Upper lobe of left lung (tissue), 6 donors: Measurements from ENCODE around the gene HES4. TPM values are rescaled to one million over a fixed set of nuclear protein-coding genes. Genes with fewer than 3 reads are reported as not detected.

Experiments used
- ATAC-seq, 2 donors: fragments of 200-7000 bp; cut with Tn5 transposase; one replicate each; pipeline ENCODE4 v1.9.1; 2022; ENCODE audit warnings: mild to moderate bottlenecking in 2 of 2, moderate library complexity in 2 of 2; ENCODE audit not compliant: low FRiP score in 2 of 2
- DNase-seq, 2 donors: peaks; one replicate each; pipeline ENCODE4 v3.0.0-alpha.2; 2019 to 2020
- H3K27ac ChIP-seq, 4 donors: fragments of 200-600 bp; sonication (generic); one replicate each; pipeline ENCODE4 v1.5.1; 2016 to 2019
- H3K27me3 ChIP-seq, 4 donors: fragments of 200-600 bp; sonication (generic); one replicate each; pipeline ENCODE4 v1.5.1; 2017 to 2019
- H3K36me3 ChIP-seq, 4 donors: fragments of 200-600 bp; sonication (generic); one replicate each; pipeline ENCODE4 v1.5.1; 2016 to 2019
- H3K4me1 ChIP-seq, 4 donors: fragments of 200-600 bp; sonication (generic); one replicate each; pipeline ENCODE4 v1.5.1; 2018 to 2019
- H3K4me3 ChIP-seq, 4 donors: fragments of 200-600 bp; sonication (generic); one replicate each; pipeline ENCODE4 v1.5.1; 2017 to 2019; ENCODE audit warnings: mild to moderate bottlenecking in 2 of 4, moderate library complexity in 1 of 4
- H3K9me3 ChIP-seq, 4 donors: fragments of 200-600 bp; sonication (generic); one replicate each; pipeline ENCODE4 v1.5.1; 2018 to 2019
- EP300 ChIP-seq, 4 donors: sonication (generic); formaldehyde crosslinking; IDR thresholded peaks; one replicate each; pipeline ENCODE4 v1.5.1; 2017; ENCODE audit warnings: antibody characterized with exemption in 4 of 4, control low read depth in 2 of 4
- POLR2A ChIP-seq, 4 donors: fragments of 450-650 bp; IDR thresholded peaks; one replicate each; pipeline ENCODE4 v1.5.1; 2016 to 2017; ENCODE audit warnings: antibody characterized with exemption in 4 of 4, mild to moderate bottlenecking in 2 of 4
- POLR2AphosphoS5 ChIP-seq, 2 donors: sonication (generic); formaldehyde crosslinking; IDR thresholded peaks; one replicate each; pipeline ENCODE4 v1.5.1; 2017; ENCODE audit warnings: antibody characterized with exemption in 2 of 2
- WGBS, 2 donors: methylation state at CpG; one replicate each; pipeline ENCODE4 v1.1.5; 2017 to 2018; 5-methylcytosine and 5-hydroxymethylcytosine counted together
- total RNA-seq, 6 donors: library from RNA; depleted of rRNA in 4 of 6; stranded (reverse); fragments of >200 nt in 4 of 6; gene quantifications; one replicate each; pipeline versions ENCODE4 v1.1.0 to v1.2.1, GENCODE V29; 2016 to 2021
- TF ChIP-seq, protein P1 (sequence below), 6 experiments: fragments of 450-650 bp in 4 of 6; fragments of 200-600 bp in 2 of 6; sonication (generic) in 2 of 6; IDR thresholded peaks; one replicate each; pipeline ENCODE4 v1.5.1; 2016 to 2019; ENCODE audit warnings: antibody characterized with exemption in 6 of 6
- donor health status: DM: no; HTN: no; CAD: no; lungs with moderate emphysema.
- donor health status: DM: no; HTN: yes; CAD: no; lungs with severe emphysema.

The HES4 gene
- total RNA-seq, 6 donors from 2014 or later: 26.5 to 55.0 (median 35.0) TPM

DNA sequence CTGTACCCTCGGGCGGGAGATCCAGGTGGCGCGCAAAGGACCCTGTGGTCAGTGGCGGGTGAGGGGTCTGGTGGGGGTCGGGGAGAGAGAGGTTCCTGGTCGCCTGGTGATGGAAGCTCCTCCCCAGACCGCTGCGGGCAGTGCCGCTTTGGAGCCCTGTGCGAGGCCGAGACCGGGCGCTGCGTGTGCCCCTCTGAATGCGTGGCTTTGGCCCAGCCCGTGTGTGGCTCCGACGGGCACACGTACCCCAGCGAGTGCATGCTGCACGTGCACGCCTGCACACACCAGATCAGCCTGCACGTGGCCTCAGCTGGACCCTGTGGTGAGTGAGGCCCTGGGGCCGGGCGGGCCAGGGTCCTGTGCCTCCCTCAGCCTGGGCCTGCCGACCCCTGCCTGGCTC lies 43.5 kb upstream of the HES4 start:
- TF ChIP-seq POLR2AphosphoS5 (IDR thresholded peaks at IDR 0.05) (no peak), EP300 (IDR thresholded peaks at IDR 0.05) (no peak), POLR2A (IDR thresholded peaks at IDR 0.05) (no peak)
- TF ChIP-seq, protein P1, sequence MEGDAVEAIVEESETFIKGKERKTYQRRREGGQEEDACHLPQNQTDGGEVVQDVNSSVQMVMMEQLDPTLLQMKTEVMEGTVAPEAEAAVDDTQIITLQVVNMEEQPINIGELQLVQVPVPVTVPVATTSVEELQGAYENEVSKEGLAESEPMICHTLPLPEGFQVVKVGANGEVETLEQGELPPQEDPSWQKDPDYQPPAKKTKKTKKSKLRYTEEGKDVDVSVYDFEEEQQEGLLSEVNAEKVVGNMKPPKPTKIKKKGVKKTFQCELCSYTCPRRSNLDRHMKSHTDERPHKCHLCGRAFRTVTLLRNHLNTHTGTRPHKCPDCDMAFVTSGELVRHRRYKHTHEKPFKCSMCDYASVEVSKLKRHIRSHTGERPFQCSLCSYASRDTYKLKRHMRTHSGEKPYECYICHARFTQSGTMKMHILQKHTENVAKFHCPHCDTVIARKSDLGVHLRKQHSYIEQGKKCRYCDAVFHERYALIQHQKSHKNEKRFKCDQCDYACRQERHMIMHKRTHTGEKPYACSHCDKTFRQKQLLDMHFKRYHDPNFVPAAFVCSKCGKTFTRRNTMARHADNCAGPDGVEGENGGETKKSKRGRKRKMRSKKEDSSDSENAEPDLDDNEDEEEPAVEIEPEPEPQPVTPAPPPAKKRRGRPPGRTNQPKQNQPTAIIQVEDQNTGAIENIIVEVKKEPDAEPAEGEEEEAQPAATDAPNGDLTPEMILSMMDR (IDR thresholded peaks at IDR 0.05): no peak
- DNase-seq: peak in 1 of 2 donors; percentile 79
- no peak overlapping the region for H3K27ac ChIP-seq
- H3K4me3 ChIP-seq: no peak overlapping the region
- H3K9me3 ChIP-seq: no peaks in the 10 kb centered on the region
- no peak for ATAC-seq
- H3K36me3 ChIP-seq: peaks cover 0 to 56% (median 34%) of the 10 kb centered on the region in 4 donors
- peaks cover 0 to 8% (median 0%) of the 10 kb centered on the region in 4 donors for H3K27me3 ChIP-seq
- 93 to 94% methylated on average over 11 to 20 of the region's 27 CpGs for WGBS, 2 donors
- peaks cover 14 to 24% (median 18%) of the 10 kb centered on the region in 4 donors for H3K4me1 ChIP-seq

DNA sequence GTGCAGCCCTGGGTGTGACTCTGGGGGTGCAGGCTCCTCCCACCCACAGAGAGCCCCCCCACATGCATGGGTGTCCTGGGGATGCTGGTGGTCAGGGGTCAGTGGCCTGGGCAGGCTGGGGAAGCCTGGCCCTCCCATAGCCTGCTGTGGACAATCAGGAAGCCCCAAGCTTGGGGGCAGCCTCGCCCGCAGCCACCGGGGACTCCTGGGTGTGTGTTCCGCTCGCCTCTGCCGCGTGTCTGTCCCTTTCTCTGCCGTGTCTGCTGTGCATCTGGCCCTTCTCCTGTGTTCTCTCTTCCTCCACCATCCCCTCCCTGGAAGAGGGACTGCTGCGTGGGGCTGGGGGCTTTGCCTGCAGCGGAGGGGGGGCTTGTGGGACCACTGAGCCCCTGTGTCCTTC lies 42.9 kb upstream of the HES4 start:
- ATAC-seq: no peak
- peak in 1 of 2 donors; percentile 72 for DNase-seq
- Histone ChIP-seq H3K4me3 (no peak overlapping the region), H3K27ac (no peak overlapping the region), H3K27me3 (peaks cover 0 to 8% (median 0%) of the 10 kb centered on the region in 4 donors), H3K9me3 (no peaks in the 10 kb centered on the region), H3K36me3 (peaks cover 0 to 50% (median 32%) of the 10 kb centered on the region in 4 donors), H3K4me1 (peaks cover 14 to 24% (median 18%) of the 10 kb centered on the region in 4 donors)
- TF ChIP-seq POLR2AphosphoS5 (IDR thresholded peaks at IDR 0.05) (no peak), POLR2A (IDR thresholded peaks at IDR 0.05) (no peak), EP300 (IDR thresholded peaks at IDR 0.05) (no peak)
- TF ChIP-seq, protein P1 (IDR thresholded peaks at IDR 0.05): no peak
- 91 to 92% methylated on average over 7 to 9 of the region's 10 CpGs for WGBS, 2 donors

DNA sequence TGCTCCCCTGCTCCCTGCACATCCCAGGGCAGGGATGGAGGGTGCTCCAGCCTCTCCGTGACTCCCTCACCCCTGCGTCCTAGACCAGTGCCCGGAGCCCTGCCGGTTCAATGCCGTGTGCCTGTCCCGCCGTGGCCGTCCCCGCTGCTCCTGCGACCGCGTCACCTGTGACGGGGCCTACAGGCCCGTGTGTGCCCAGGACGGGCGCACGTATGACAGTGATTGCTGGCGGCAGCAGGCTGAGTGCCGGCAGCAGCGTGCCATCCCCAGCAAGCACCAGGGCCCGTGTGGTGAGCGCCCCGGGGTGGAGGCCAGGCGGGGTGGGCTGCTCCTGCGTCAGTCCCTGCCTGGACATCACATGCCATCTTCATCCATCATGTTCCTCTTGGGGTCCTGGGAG lies 42.0 kb upstream of the HES4 start:
- Histone ChIP-seq H3K4me1 (peaks cover 14 to 24% (median 18%) of the 10 kb centered on the region in 4 donors), H3K36me3 (peaks cover 0 to 41% (median 23%) of the 10 kb centered on the region in 4 donors), H3K4me3 (no peak overlapping the region), H3K27me3 (peaks cover 0 to 8% (median 0%) of the 10 kb centered on the region in 4 donors), H3K27ac (no peak overlapping the region), H3K9me3 (no peaks in the 10 kb centered on the region)
- TF ChIP-seq, protein P1 (IDR thresholded peaks at IDR 0.05): no peak
- TF ChIP-seq EP300 (IDR thresholded peaks at IDR 0.05) (no peak), POLR2A (IDR thresholded peaks at IDR 0.05) (no peak), POLR2AphosphoS5 (IDR thresholded peaks at IDR 0.05) (no peak)
- WGBS, 2 donors: 80 to 91% methylated on average over 1 to 25 of the region's 25 CpGs
- ATAC-seq (no peak), DNase-seq (peak in 1 of 2 donors; percentile 82)

DNA sequence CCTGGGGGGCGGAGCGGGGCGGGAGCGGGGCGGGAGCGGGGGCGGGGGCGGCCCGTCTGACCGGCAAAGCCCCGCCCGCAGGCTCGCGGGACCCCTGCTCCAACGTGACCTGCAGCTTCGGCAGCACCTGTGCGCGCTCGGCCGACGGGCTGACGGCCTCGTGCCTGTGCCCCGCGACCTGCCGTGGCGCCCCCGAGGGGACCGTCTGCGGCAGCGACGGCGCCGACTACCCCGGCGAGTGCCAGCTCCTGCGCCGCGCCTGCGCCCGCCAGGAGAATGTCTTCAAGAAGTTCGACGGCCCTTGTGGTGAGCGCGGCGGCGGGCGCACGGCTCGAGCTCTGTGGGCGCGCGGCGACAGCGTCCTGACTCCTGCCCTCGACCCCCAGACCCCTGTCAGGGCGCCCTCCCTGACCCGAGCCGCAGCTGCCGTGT lies 41.2 kb upstream of the HES4 start:
- Histone ChIP-seq H3K4me1 (peaks cover 14 to 24% (median 18%) of the 10 kb centered on the region in 4 donors), H3K9me3 (no peaks in the 10 kb centered on the region), H3K4me3 (no peak overlapping the region), H3K27ac (no peak overlapping the region), H3K36me3 (peaks cover 0 to 33% (median 15%) of the 10 kb centered on the region in 4 donors), H3K27me3 (peaks cover 0 to 8% (median 0%) of the 10 kb centered on the region in 4 donors)
- ATAC-seq: no peak
- WGBS, 2 donors: 83 to 98% methylated on average over 9 to 38 of the region's 60 CpGs
- TF ChIP-seq EP300 (IDR thresholded peaks at IDR 0.05) (no peak), POLR2AphosphoS5 (IDR thresholded peaks at IDR 0.05) (no peak), POLR2A (IDR thresholded peaks at IDR 0.05) (no peak)
- TF ChIP-seq, protein P1 (IDR thresholded peaks at IDR 0.05): no peak
- peak in 1 of 2 donors; percentile 89 for DNase-seq
